Gastroesophageal sphincter (tissue), 4 donors: ENCODE data around the gene GNA14. TPM values are rescaled to one million over a fixed set of nuclear protein-coding genes. Genes with fewer than 3 reads are reported as not detected.

ENCODE experiments used
- ATAC-seq: fragments of 150-250 bp; one replicate; pipeline ENCODE4 v1.9.1; 2016; ENCODE audit warnings: mild to moderate bottlenecking, moderate library complexity
- H3K27ac ChIP-seq, 4 donors: fragments of 200-600 bp; sonication (generic) in 3 of 4; 1 replicate in 3 of 4; 2 replicates in 1 of 4; pipeline ENCODE4 v1.5.1; 2016 to 2019
- H3K27me3 ChIP-seq: fragments of 200-600 bp; sonication (generic); one replicate; pipeline ENCODE4 v1.5.1; 2019
- H3K36me3 ChIP-seq, 2 donors: fragments of 200-600 bp; sonication (generic); one replicate each; pipeline ENCODE4 v1.5.1; 2019; ENCODE audit warnings: control low read depth in 1 of 2
- H3K4me1 ChIP-seq, 3 donors: fragments of 200-600 bp; sonication (generic); 1 replicate in 2 of 3; 2 replicates in 1 of 3; pipeline ENCODE4 v1.5.1; 2016 to 2019; ENCODE audit warnings: control low read depth in 2 of 3
- H3K4me3 ChIP-seq, 2 donors: fragments of 200-600 bp; sonication (generic); one replicate each; pipeline ENCODE4 v1.5.1; 2019; ENCODE audit warnings: mild to moderate bottlenecking in 1 of 2, moderate library complexity in 1 of 2
- H3K9me3 ChIP-seq, 3 donors: fragments of 200-600 bp; sonication (generic); one replicate each; pipeline ENCODE4 v1.5.1; 2017 to 2019; ENCODE audit warnings: control low read depth in 2 of 3
- CTCF ChIP-seq, 4 experiments: fragments of 200-600 bp in 2 of 4; fragments of 450-650 bp in 2 of 4; sonication (generic) in 1 of 4; IDR thresholded peaks; one replicate each; pipeline ENCODE4 v1.5.1; 2017 to 2019; ENCODE audit warnings: antibody characterized with exemption in 4 of 4, mild to moderate bottlenecking in 2 of 4, moderate library complexity in 2 of 4
- EP300 ChIP-seq: sonication (generic); formaldehyde crosslinking; IDR thresholded peaks from one replicate; pipeline ENCODE4 v1.6.1; 2017; ENCODE audit warnings: antibody characterized with exemption, mild to moderate bottlenecking
- POLR2A ChIP-seq, 2 donors: fragments of 450-650 bp; IDR thresholded peaks; one replicate each; pipeline ENCODE4 v1.6.1; 2017; ENCODE audit warnings: antibody characterized with exemption in 2 of 2, mild to moderate bottlenecking in 2 of 2, moderate library complexity in 1 of 2
- POLR2AphosphoS5 ChIP-seq: sonication (generic); formaldehyde crosslinking; IDR thresholded peaks from one replicate; pipeline ENCODE4 v1.6.1; 2017; ENCODE audit warnings: antibody characterized with exemption
- WGBS, 2 donors: methylation state at CpG; one replicate each; pipeline ENCODE4 v1.1.5; 2018; ENCODE audit warnings: low coverage in 1 of 2; 5-methylcytosine and 5-hydroxymethylcytosine counted together
- total RNA-seq, 4 donors: library from RNA; depleted of rRNA; stranded (reverse); fragments of >200 nt; gene quantifications; one replicate each; pipeline ENCODE4 v1.1.0, GENCODE V29; 2016

The GNA14 gene
- total RNA-seq, 4 donors from 2014 or later = 3.9 to 6.4 (median 5.1) TPM

GRCh38 chr9:77532607-77533006 is 115.5 kb downstream of the GNA14 start:
- no peak for TF ChIP-seq EP300
- no peak for TF ChIP-seq CTCF (IDR thresholded peaks at IDR 0.05)
- no peak for TF ChIP-seq POLR2A (IDR thresholded peaks at IDR 0.05)
- no peak for TF ChIP-seq POLR2AphosphoS5
- no peaks in the 10 kb centered on the region for H3K4me1 ChIP-seq
- no peaks in the 10 kb centered on the region for H3K9me3 ChIP-seq
- no peak for ATAC-seq
- H3K4me3 ChIP-seq = no peak overlapping the region
- no peaks in the 10 kb centered on the region for H3K36me3 ChIP-seq
- whole genome bisulfite sequencing, 2 donors = 74 to 93% methylated on average over 1 to 3 of the region's 5 CpGs
- H3K27me3 ChIP-seq = no peaks in the 10 kb centered on the region
- H3K27ac ChIP-seq = no peak overlapping the region

GRCh38 chr9:77531400-77531799 is 116.7 kb downstream of the GNA14 start:
- ATAC-seq = no peak
- Histone ChIP-seq H3K27ac (no peak overlapping the region), H3K36me3 (no peaks in the 10 kb centered on the region), H3K4me3 (no peak overlapping the region), H3K9me3 (no peaks in the 10 kb centered on the region), H3K27me3 (no peaks in the 10 kb centered on the region), H3K4me1 (no peaks in the 10 kb centered on the region)
- TF ChIP-seq EP300 (no peak), POLR2A (IDR thresholded peaks at IDR 0.05) (no peak), POLR2AphosphoS5 (no peak), CTCF (IDR thresholded peaks at IDR 0.05) (no peak)
- WGBS, 2 donors = 86% methylated on average over 4 of the region's 4 CpGs; no CpG with 5 or more reads in 1 of the 2 donors

- H3K36me3 ChIP-seq = no peaks in the 10 kb centered on the region
- no peak overlapping the region for H3K4me3 ChIP-seq
- ATAC-seq = no peak
- H3K4me1 ChIP-seq = no peaks in the 10 kb centered on the region
- no peaks in the 10 kb centered on the region for H3K9me3 ChIP-seq
- H3K27me3 ChIP-seq = no peaks in the 10 kb centered on the region
- no peak for TF ChIP-seq POLR2A (IDR thresholded peaks at IDR 0.05)
- no peak for TF ChIP-seq CTCF (IDR thresholded peaks at IDR 0.05)
- TF ChIP-seq POLR2AphosphoS5 = no peak
- no peak for TF ChIP-seq EP300
- H3K27ac ChIP-seq = no peak overlapping the region
- WGBS, 2 donors = 61 to 75% methylated on average over 2 of the region's 2 CpGs
Measured at GRCh38 chr9:77523891-77524290, 124.2 kb downstream of the GNA14 start.

- Histone ChIP-seq H3K4me3 (no peak overlapping the region), H3K27ac (no peak overlapping the region), H3K9me3 (no peaks in the 10 kb centered on the region), H3K4me1 (no peaks in the 10 kb centered on the region), H3K36me3 (no peaks in the 10 kb centered on the region), H3K27me3 (no peaks in the 10 kb centered on the region)
- TF ChIP-seq POLR2AphosphoS5 = no peak
- no peak for TF ChIP-seq EP300
- TF ChIP-seq CTCF (IDR thresholded peaks at IDR 0.05) = no peak
- ATAC-seq = no peak
- 30 to 36% methylated on average over 2 to 3 of the region's 3 CpGs for WGBS, 2 donors
Measured at GRCh38 chr9:77521091-77521490, 127.0 kb downstream of the GNA14 start.

GRCh38 chr9:77518688-77519087 is 129.4 kb downstream of the GNA14 start:
- Histone ChIP-seq H3K4me1 (peaks cover 0 to 9% (median 0%) of the 10 kb centered on the region in 3 donors), H3K27ac (no peak overlapping the region), H3K4me3 (no peak overlapping the region), H3K27me3 (no peaks in the 10 kb centered on the region), H3K36me3 (no peaks in the 10 kb centered on the region), H3K9me3 (no peaks in the 10 kb centered on the region)
- ATAC-seq = no peak
- WGBS, 2 donors = 93 to 100% methylated on average over 1 of the region's 1 CpG
- no peak for TF ChIP-seq CTCF (IDR thresholded peaks at IDR 0.05)
- no peak for TF ChIP-seq POLR2A (IDR thresholded peaks at IDR 0.05)
- no peak for TF ChIP-seq EP300
- no peak for TF ChIP-seq POLR2AphosphoS5
